Germinal center (tissue), 1 donor: Measurements from ENCODE around the gene TRIB2.

Experiments
- DNase-seq: peaks from one replicate; pipeline ENCODE4 v3.0.0; 2012; ENCODE audit warnings: mixed read lengths, low spot score

The TRIB2 gene

DNA sequence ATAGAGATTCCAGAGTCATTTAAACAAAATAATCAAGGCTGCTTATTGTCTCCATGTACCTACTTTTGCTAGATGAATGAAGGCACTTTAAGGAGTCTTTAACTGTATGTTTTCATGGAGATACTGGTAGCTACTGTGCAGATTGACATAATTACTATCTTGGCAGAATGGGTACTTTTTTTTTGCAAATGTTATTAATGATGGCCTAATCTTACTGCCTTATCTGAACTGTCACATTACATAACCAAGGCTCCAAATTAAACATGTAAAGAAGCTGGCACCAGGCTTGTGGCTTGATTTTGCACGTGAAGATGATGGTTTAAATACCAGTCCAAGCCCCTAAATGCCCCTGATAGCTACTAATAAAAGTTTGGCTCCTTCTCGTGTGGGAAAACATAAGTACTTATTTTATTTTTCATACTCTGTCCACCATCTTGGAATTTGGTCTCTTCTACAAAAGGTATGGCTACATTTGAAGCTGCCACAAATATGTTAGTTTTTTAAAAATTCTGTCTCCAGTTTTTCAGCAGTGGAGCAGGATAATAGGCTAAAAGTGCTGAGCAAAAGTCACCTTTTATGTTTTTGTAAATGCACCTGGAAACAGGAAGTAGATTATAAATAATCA is 4.1 kb downstream of the TRIB2 start:
- no peak for DNase-seq

DNA sequence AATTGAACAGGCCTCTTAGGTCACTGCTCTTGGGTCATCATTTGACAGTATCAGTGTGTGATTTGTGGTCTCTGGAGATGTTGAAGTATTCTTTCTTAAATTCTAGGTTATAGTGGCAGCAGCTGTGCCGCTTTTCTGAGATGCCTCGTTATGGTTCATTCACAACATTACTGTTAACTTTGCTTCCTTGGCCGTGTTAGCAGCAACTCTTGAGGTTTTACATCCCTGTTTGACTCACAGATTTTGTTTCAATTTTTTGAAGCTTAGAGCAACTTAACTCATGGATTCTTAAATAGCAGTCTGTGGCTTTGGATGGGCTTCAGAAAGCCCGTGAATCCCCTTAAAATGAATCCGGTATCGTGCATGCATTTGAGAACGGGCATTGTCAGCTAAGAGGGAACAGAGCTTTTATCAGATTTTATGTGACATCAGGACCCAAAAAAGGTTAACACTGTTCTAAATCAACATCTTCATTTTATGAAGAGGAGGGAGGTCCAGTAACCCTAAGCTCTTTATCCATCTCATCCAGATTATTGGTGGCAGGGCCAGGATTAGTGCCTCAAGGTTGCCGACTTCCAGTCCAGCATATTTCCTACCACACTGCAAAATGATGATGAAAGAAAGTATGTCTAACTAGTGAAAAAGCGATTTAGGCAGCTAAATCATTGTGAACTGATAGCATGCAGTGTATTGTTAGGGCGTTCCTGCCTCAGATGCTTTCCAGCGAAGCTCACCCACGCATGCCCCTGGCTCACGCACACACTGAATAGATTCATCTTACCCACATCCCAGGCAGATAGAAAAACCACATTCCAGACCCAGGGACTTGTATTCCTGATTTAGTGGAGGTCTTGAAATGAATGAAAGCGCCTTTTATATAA is 5.1 kb downstream of the TRIB2 start:
- DNase-seq = no peak

GRCh38 chr2:12722447-12723316 is 5.9 kb downstream of the TRIB2 start:
- no peak for DNase-seq

- DNase-seq = no peak
Measured at GRCh38 chr2:12723736-12724463, 7.2 kb downstream of the TRIB2 start.

DNA sequence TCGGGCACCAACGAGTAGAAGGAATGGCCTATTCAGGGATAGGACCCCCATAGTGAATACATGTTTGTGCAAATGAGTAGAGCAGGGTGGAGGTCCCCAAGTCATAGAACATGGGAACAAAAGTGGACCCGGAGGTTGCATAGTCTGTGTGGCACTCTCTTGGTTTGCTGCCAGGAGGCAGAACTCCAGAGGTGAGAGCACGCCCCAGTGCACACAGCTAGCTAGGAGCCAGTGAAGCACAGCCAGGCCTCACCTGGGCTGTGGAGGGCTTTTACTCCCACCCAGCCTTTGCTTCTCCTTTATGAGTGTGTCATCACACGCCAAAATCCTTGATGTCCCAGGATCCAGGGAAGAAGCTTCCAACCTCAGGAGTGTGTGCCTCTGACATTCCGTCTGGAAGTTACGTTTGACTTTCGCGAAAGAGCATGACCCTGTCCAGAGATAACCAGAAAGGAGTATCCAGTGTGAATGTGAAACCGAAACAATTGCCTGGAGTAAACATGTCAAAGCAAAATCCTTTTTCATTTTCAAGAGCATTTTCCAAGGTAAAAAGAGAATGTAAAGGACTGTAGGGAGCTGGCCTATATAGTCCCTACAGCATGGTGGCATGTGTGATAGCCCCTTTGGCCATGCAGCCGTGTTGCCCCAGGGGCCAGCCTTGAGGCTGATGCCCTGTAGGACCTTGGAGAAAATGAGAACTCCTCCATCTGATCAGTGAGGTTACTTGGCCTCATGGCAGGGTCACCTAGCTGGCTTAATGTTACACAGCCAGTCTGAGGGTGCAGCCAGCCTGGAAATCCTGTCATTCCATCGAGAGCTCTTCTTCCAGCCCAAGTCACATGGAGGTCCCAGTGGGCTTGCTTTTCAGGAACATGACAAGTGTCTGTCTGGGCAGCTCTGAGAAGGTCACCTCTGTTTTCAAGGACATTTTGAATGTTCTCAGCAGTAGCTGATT is 8.8 kb downstream of the TRIB2 start:
- no peak for DNase-seq

DNA sequence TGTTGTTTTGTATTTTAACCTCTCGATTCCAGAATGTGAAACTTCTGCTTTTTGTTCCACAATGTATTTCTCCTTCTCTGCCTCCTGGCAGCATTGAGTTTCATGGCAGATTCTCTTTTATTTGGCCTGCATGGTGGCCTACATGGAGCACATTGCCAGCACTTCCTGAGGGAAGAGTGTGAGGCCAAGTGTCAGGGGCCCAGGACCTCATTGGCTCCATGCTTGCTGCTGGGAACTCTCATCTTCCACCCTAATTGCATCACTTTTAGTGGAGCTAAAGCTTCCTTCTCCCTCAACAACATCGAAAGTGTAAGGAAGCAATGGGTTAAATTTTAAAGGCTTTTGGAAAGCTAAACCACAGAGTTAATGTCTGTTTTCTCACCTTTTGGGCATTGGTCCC is 9.5 kb downstream of the TRIB2 start:
- no peak for DNase-seq

GRCh38 chr2:12727065-12727464 is 10.3 kb downstream of the TRIB2 start:
- no peak for DNase-seq

DNA sequence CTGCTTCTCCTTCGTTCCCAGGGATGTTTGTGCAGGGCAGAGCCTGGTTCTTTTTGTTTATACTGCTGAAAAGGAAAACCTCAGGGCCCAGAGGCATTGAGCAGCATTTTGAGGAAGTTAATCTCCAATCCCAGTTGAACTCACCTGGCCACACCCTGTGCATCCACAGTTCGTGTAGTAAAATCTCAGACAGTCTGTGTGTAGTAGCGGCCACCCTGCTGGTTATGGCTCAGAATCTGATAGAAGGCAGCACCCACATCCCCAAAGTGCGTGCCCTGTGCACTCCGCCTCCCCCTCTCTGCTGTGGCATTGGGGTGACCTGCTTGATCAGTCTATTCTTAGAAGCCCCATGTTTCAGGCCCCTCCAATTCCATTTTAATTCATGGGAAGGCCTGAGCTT is 10.9 kb downstream of the TRIB2 start:
- no peak for DNase-seq

DNA sequence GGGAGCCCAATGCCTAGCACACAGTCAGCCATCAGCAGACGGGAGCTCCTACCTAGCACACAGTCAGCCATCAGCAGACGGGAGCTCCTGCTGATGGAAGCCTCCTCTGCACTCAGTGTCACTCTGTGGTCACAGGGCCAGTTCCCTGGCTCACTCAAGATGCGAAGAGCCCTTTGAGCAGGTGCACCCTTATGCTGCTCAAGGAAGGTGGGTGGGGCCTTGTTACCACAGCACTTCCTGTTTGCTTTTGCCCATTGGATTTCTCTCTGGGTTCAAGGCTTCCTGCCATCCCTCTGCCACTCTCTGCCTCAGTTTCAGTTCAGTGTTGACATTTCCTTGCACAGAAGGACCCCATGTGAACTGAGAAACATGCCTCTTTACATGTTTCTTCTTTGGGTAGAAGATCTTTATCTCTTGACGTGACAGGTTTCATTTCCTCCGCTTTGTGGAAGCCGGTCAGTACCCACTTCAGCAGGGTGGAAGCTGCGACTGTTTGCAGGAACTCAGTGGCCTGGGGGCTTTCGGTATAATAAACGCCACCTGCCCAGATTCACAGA is 11.6 kb downstream of the TRIB2 start:
- peak; percentile 68 for DNase-seq

DNA sequence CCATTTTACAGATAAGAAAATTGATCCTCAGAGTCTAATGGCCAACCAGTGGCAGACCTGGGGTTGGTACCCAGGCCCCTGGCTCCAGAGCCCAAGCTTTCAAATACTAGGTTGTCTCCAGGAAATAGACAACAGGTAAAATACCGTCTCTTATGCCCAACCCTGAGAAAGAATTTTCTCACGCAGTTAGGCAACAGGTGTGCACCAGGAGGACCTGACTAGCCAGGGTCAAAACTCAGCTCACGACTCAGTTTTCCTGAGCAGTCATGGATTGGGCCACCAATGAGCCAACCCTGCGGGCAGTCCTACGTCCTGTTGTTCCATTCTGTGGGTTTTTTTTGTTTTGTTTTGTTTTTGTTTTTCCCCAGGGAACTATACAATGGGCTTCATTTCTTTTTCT is 13.5 kb downstream of the TRIB2 start:
- DNase-seq = no peak

DNA sequence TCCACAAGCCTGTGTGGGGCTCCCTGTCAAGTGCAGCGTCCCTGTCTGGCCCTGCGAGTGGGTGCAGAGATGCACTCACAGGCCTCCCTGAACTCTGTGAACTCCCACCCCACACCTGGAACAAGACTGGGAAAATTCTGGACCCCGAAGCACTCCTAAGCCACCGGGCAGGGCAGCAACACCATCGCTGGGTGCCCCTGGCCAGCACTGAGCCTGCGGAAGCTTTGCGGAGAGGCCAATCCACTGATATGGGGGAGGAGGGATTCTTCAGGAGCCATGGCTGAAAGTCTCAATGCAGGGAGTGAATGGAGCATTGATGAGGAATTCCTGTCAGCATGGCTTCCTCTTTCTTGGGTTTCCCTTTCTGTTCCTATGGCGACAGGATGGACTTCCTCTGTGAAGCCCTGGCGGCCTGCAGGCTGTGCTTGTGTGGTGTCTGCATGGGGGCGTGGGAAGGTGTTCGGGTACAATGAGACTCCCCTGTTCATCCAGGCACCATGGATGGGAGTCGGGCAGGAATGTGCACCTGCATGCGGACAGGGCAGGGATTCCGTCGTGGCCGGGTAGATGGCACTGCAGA is 15.1 kb downstream of the TRIB2 start:
- no peak for DNase-seq

- DNase-seq = no peak
Measured at GRCh38 chr2:12732651-12733050, 15.9 kb downstream of the TRIB2 start.

GRCh38 chr2:12733846-12734245 is 17.1 kb downstream of the TRIB2 start:
- DNase-seq = no peak

DNA sequence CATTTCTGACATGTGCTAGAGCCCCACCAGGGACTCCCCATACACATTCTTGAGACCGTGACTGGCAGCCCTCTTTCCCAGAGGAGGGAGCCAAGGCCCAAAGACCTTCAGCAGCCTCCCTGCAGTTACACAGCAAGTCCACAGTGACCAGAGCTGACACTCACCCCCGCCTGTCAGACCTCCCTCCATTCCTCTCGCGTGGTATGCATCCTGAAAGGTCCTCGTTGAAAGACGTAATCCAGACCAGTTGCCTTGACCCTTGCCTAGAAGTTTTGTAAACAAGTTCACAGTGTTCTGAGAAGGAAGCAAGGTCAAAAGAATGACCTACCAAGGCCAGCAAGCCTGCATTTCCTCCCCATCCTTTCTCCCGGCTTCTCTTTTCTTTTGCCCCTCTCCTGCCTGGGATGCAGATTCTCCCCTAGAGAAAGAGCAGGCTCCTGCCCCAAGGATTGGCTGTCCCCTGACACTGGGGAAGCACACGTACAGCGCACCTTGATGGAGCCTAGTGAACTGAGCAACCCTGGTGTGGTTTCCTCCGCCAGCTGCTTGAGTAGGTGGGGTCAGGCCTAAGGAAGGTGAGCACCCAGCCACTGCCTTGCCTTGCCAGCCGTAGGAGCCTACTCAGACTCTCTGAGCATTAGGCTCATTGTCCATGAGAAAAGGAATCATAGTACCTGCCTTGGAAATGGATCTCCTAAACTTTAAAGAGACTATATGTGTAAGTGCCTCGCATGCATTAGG is 18.3 kb downstream of the TRIB2 start:
- DNase-seq = no peak

GRCh38 chr2:12737297-12737696 is 20.6 kb downstream of the TRIB2 start:
- DNase-seq = no peak

DNA sequence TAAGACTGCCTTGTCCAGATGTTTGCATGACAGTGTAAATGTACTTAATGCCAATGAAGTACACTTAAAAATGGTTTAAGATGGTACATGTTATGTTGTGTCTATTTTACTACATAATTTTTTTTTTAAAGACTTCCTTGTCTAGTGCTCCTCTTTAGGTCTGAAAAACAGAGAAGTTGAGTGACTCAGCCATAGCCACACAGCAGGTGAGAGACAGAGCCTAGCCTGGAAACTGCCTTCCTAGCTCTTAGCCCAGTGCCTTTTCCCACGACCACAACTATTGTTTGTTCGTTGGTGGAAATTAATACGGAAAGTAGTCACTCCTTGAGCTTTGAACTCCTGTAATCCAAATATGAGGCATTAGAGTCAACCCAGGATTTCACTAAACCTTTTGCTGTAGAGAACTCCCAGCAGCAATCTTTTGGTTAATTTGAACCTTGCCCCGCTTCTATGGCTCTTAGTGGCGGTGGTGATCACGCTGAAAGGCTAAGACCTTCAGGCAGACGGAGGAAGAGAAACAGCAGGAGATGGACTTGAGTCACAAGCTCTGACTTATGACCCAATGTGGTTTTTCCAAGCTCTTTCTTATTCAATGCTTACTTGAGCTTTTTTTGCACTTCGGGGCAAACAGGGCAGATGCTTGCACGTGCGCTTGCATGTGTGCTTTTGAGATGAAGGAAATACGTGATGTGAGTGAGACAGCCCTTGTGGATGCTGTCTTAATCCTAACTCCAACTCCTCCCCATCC is 21.2 kb downstream of the TRIB2 start:
- DNase-seq = no peak

- DNase-seq = no peak
Measured at GRCh38 chr2:12739721-12740254, 23.1 kb downstream of the TRIB2 start.

GRCh38 chr2:12741380-12741779 is 24.6 kb downstream of the TRIB2 start:
- no peak for DNase-seq
